Measurements from ENCODE around the gene ZNF135.

Gene ZNF135

GRCh38 chr19:58107778-58108545 lies 48.9 kb downstream of the ZNF135 start:
- TF ChIP-seq ZBTB7A (IDR thresholded peaks at IDR 0.05; ENCODE audit: low read depth) (no peak), NFIC (IDR thresholded peaks at IDR 0.05) (no peak), EP300 (IDR thresholded peaks at IDR 0.05; ENCODE audit: borderline replicate concordance) (no peak), EGR1 (IDR thresholded peaks at IDR 0.05) (no peak), YY1 (IDR thresholded peaks at IDR 0.05; ENCODE audit: low read depth) (no peak), RAD21 (IDR thresholded peaks at IDR 0.05; ENCODE audit: low read depth) (no peak), CREB1 (IDR thresholded peaks at IDR 0.05; ENCODE audit: low read depth) (no peak)

- TF ChIP-seq CREB1 (IDR thresholded peaks at IDR 0.05; ENCODE audit: low read depth) (no peak), MAX (IDR thresholded peaks at IDR 0.05) (no peak), EGR1 (IDR thresholded peaks at IDR 0.05) (no peak), TEAD4 (IDR thresholded peaks at IDR 0.05) (no peak), ZBTB7A (IDR thresholded peaks at IDR 0.05; ENCODE audit: low read depth) (no peak), REST (IDR thresholded peaks at IDR 0.05; ENCODE audit: low read depth) (no peak)
These were observed 49.4 kb downstream of the ZNF135 start for GRCh38 chr19:58108546-58108817.

- TF ChIP-seq CREB1 (IDR thresholded peaks at IDR 0.05; ENCODE audit: low read depth) (no peak), TCF12 (IDR thresholded peaks at IDR 0.05; ENCODE audit: low read depth) (no peak), EGR1 (IDR thresholded peaks at IDR 0.05) (no peak), ZBTB7A (IDR thresholded peaks at IDR 0.05; ENCODE audit: low read depth) (no peak), NFIC (IDR thresholded peaks at IDR 0.05) (no peak), FOXM1 (IDR thresholded peaks at IDR 0.05; ENCODE audit: borderline replicate concordance, low read depth) (no peak), YY1 (IDR thresholded peaks at IDR 0.05; ENCODE audit: low read depth) (no peak), USF1 (IDR thresholded peaks at IDR 0.05) (no peak), RAD21 (IDR thresholded peaks at IDR 0.05; ENCODE audit: low read depth) (no peak), TEAD4 (IDR thresholded peaks at IDR 0.05) (no peak), MAX (IDR thresholded peaks at IDR 0.05) (no peak), TAF1 (IDR thresholded peaks at IDR 0.05; ENCODE audit: low read depth) (no peak), EP300 (IDR thresholded peaks at IDR 0.05; ENCODE audit: borderline replicate concordance) (no peak), REST (IDR thresholded peaks at IDR 0.05; ENCODE audit: low read depth) (no peak), CEBPB (IDR thresholded peaks at IDR 0.05) (no peak)
These were observed 58.9 kb downstream of the ZNF135 start for GRCh38 chr19:58117841-58118575.

- TF ChIP-seq EGR1 (IDR thresholded peaks at IDR 0.05), result no peak
- TF ChIP-seq EP300 (IDR thresholded peaks at IDR 0.05; ENCODE audit: borderline replicate concordance), result no peak
- no peak for TF ChIP-seq TAF1 (IDR thresholded peaks at IDR 0.05; ENCODE audit: low read depth)
- TF ChIP-seq RAD21 (IDR thresholded peaks at IDR 0.05; ENCODE audit: low read depth), result no peak
- TF ChIP-seq NFIC (IDR thresholded peaks at IDR 0.05), result no peak
These were observed 60.1 kb downstream of the ZNF135 start for GRCh38 chr19:58118979-58119733.

All from Ishikawa (cell line).